Hepatocyte (in vitro differentiated cells): ENCODE data around the gene GEMIN2. TPM values are rescaled to one million over a fixed set of nuclear protein-coding genes. Genes with fewer than 3 reads are reported as not detected.
A peak's percentile ranks its signal among the peaks of the same experiment; 100 is the strongest.
"Not testable (repeated sequence)": the region's sequence is repeated elsewhere in the genome, so short reads cannot be mapped to it uniquely, and the experiment has no call there.

Experiments
- DNase-seq: peaks from one replicate; pipeline ENCODE4 v3.0.0-alpha.2; 2016; ENCODE audit warnings: low spot score
- H2AFZ ChIP-seq: fragments of 200-600 bp; sonication (generic); 2 replicates; pipeline ENCODE4 v1.6.0; 2016; ENCODE audit warnings: antibody characterized with exemption, mild to moderate bottlenecking
- H3K27ac ChIP-seq: fragments of 200-600 bp; sonication (generic); 2 replicates; pipeline ENCODE4 v1.5.1; 2016; ENCODE audit warnings: mild to moderate bottlenecking
- H3K27me3 ChIP-seq: fragments of 200-600 bp; sonication (generic); 2 replicates; pipeline ENCODE4 v1.6.1; 2016
- H3K36me3 ChIP-seq: fragments of 200-600 bp; sonication (generic); replicated peaks from 2 replicates; pipeline ENCODE4 v1.5.1; 2016; ENCODE audit warnings: low read depth; ENCODE audit not compliant: insufficient read depth
- H3K4me1 ChIP-seq: fragments of 200-600 bp; sonication (generic); 2 replicates; pipeline ENCODE4 v1.5.1; 2016; ENCODE audit warnings: mild to moderate bottlenecking, moderate library complexity; ENCODE audit not compliant: insufficient read depth
- H3K4me2 ChIP-seq: fragments of 200-600 bp; sonication (generic); 2 replicates; pipeline ENCODE4 v1.6.0; 2016
- H3K4me3 ChIP-seq: fragments of 200-600 bp; sonication (generic); 2 replicates; pipeline ENCODE4 v1.5.1; 2016; ENCODE audit warnings: mild to moderate bottlenecking
- H3K79me2 ChIP-seq: fragments of 200-600 bp; sonication (generic); 2 replicates; pipeline ENCODE4 v1.6.0; 2017; ENCODE audit warnings: mild to moderate bottlenecking
- H3K9me2 ChIP-seq: fragments of 200-600 bp; sonication (generic); replicated peaks from 2 replicates; pipeline ENCODE4 v1.6.0; 2017; ENCODE audit warnings: mild to moderate bottlenecking; ENCODE audit not compliant: insufficient read depth
- H3K9me3 ChIP-seq: fragments of 200-600 bp; sonication (generic); 2 replicates; pipeline ENCODE4 v1.5.1; 2016; ENCODE audit warnings: low read depth, mild to moderate bottlenecking
- H4K20me1 ChIP-seq: fragments of 200-600 bp; sonication (generic); 2 replicates; pipeline ENCODE4 v1.6.0; 2016; ENCODE audit warnings: mild to moderate bottlenecking; ENCODE audit not compliant: insufficient read depth, poor library complexity, severe bottlenecking
- EZH2 ChIP-seq: fragments of 200-600 bp; sonication (generic); IDR thresholded peaks from 2 replicates; pipeline ENCODE4 v1.6.1; 2016; ENCODE audit warnings: antibody characterized with exemption, mild to moderate bottlenecking, borderline replicate concordance
- EZH2phosphoT487 ChIP-seq: fragments of 200-600 bp; sonication (generic); IDR thresholded peaks from one replicate; pipeline ENCODE4 v1.6.1; 2018; ENCODE audit warnings: antibody characterized with exemption, mild to moderate bottlenecking, low read depth, moderate library complexity; ENCODE audit not compliant: unreplicated experiment, severe bottlenecking
- WGBS: methylation state at CpG from one replicate; pipeline ENCODE4 v1.1.6; 2016; ENCODE audit warnings: low lambda C conversion rate; ENCODE audit errors: missing lambda C conversion rate; 5-methylcytosine and 5-hydroxymethylcytosine counted together
- polyA plus RNA-seq: library from polyadenylated mRNA; unstranded; fragments of >200 nt; fragmentation: Nextera tagmentation; extraction: Ambion mirVana; gene quantifications from 2 replicates; pipeline ENCODE4 v1.2.1, GENCODE V29; 2016
- total RNA-seq: library from RNA; depleted of rRNA; stranded (reverse); fragments of >200 nt; gene quantifications from 2 replicates; pipeline ENCODE4 v1.2.3, GENCODE V29; 2014
- TF ChIP-seq, protein P1 (sequence below): fragments of 200-600 bp; sonication (generic); IDR thresholded peaks from 2 replicates; pipeline ENCODE4 v1.5.1; 2016; ENCODE audit warnings: antibody characterized with exemption, mild to moderate bottlenecking; ENCODE audit not compliant: poor library complexity

Gene GEMIN2
- total and polyA plus RNA-seq, 2 experiments from 2014 or later = 12.4 to 28.3 TPM

DNA sequence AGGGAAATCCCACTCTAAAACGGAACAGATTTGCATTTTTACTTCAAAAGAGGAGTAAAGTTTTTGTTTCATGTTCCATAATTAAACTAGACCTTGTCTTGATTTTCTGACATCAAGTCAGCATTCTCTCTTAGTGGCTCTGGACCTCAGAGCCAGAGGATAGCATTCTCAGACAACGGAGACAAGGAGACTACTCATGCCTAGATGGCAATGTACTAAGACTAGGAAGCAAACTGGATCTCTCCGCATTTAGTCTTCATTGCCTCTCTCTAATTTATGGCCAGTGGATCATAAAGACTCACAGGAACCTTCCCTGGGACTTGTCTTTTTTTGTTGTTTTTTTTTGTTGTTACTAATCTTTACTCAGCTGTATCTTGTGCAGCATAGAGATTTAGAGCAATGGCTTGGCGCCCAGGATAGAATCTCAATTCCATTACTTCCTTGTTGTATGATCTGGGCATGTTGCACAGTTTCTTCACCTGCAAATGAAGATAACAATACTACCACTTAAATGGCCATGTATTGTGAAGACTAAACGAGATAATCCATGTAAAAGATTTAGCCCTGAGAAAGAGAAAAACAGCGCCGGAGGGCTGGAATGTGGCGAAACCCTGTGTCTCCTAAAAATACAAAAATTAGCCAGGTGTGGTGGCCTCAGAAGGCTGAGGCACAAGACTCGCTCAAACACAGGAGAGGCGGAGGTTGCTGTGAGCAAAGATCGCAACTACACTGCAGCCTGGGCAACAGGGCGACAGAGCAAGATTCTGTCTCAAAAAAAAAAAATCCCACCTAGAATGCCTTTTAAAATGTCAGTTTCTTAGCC is 4.0 kb upstream of the GEMIN2 start:
- Histone ChIP-seq H3K4me1 (peaks cover 2% of the 10 kb centered on the region), H2AFZ (no peak overlapping the region), H3K79me2 (peaks cover 3% of the 10 kb centered on the region), H3K27me3 (no peaks in the 10 kb centered on the region), H3K4me3 (no peak overlapping the region), H3K27ac (no peak overlapping the region), H4K20me1 (no peaks in the 10 kb centered on the region), H3K9me2 (no peaks in the 10 kb centered on the region), H3K36me3 (no peaks in the 10 kb centered on the region), H3K4me2 (no peak overlapping the region), H3K9me3 (no peaks in the 10 kb centered on the region)
- no peak for TF ChIP-seq EZH2
- TF ChIP-seq EZH2phosphoT487 = no peak
- TF ChIP-seq, protein P1, sequence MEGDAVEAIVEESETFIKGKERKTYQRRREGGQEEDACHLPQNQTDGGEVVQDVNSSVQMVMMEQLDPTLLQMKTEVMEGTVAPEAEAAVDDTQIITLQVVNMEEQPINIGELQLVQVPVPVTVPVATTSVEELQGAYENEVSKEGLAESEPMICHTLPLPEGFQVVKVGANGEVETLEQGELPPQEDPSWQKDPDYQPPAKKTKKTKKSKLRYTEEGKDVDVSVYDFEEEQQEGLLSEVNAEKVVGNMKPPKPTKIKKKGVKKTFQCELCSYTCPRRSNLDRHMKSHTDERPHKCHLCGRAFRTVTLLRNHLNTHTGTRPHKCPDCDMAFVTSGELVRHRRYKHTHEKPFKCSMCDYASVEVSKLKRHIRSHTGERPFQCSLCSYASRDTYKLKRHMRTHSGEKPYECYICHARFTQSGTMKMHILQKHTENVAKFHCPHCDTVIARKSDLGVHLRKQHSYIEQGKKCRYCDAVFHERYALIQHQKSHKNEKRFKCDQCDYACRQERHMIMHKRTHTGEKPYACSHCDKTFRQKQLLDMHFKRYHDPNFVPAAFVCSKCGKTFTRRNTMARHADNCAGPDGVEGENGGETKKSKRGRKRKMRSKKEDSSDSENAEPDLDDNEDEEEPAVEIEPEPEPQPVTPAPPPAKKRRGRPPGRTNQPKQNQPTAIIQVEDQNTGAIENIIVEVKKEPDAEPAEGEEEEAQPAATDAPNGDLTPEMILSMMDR = no peak
- DNase-seq = no peak
- WGBS = 88% methylated on average over 12 of the region's 12 CpGs

DNA sequence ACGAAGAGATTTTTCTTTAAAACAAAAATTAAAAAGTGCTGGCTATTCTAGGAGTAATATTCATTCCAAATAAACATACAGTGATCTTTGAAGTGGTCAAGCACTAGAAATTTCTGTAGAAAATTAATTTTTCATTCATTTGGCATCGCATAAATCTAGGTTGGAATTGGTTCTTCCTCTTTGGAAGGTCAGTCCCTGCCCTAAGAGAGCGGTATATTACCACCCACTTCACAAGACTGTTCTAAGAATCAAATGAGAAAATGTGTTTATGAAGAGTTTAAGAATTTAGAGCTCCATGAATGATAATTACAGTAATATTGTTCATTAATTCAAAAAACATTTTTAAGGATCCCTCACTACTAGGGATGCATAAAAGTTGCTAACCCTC is 444 bp upstream of the GEMIN2 start:
- H3K79me2 ChIP-seq = peaks cover 10% of the 10 kb centered on the region
- 86% methylated on average over 3 of the region's 3 CpGs for WGBS
- H3K27me3 ChIP-seq = no peaks in the 10 kb centered on the region
- H3K27ac ChIP-seq = peak overlapping the region; percentile 27
- DNase-seq = no peak
- peaks cover 3% of the 10 kb centered on the region for H3K4me1 ChIP-seq
- peak overlapping the region; percentile 0 for H3K4me3 ChIP-seq
- H3K4me2 ChIP-seq = peak overlapping the region; percentile 70
- no peaks in the 10 kb centered on the region for H3K36me3 ChIP-seq
- no peaks in the 10 kb centered on the region for H3K9me3 ChIP-seq
- H2AFZ ChIP-seq = peak overlapping the region; percentile 72
- H3K9me2 ChIP-seq = no peaks in the 10 kb centered on the region
- TF ChIP-seq EZH2phosphoT487 (no peak), EZH2 (no peak)
- TF ChIP-seq, protein P1 = no peak
- no peaks in the 10 kb centered on the region for H4K20me1 ChIP-seq

DNA sequence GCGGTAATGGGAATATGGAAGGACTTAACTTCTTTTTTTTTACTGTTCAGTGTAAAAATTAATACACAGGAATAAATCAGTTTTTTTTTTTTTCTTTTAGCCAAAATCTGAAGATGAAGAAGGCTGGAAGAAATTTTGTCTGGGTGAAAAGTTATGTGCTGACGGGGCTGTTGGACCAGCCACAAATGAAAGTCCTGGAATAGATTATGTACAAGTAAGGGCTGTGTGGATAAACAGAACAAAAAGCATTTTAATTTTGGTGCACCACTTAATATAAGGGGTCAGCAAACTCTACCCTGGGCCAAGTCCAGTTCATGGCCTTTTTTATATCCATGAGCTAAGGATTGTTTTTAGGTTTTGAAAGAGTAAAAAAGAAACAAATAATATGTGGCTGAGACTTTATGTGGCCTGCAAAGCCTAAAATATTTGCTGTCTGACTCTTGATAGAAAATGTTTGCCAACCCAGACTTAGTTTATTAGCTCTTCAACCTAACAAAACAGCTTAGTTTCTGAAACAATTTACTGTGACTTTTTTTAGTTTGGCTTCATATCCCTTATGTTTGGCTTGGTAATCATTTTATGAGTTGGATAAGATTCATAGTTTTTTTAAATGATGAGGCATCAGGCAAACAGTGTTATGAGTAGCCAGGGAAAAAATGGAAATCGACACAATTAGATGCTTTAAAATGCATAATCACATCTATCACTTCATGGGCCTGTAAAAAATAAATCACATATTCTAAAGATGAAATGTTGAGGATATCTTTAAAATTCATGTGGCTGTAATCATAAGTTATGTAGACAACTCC is 8.4 kb downstream of the GEMIN2 start:
- Histone ChIP-seq H3K4me1 (no peaks in the 10 kb centered on the region), H3K79me2 (no peaks in the 10 kb centered on the region), H3K9me2 (no peaks in the 10 kb centered on the region), H2AFZ (no peak overlapping the region), H3K4me3 (no peak overlapping the region), H3K27ac (no peak overlapping the region), H3K4me2 (no peak overlapping the region), H3K9me3 (no peaks in the 10 kb centered on the region), H3K36me3 (no peaks in the 10 kb centered on the region), H3K27me3 (no peaks in the 10 kb centered on the region), H4K20me1 (no peaks in the 10 kb centered on the region)
- DNase-seq = no peak
- no peak for TF ChIP-seq EZH2
- TF ChIP-seq, protein P1 = no peak
- TF ChIP-seq EZH2phosphoT487 = no peak
- WGBS = 94% methylated on average over 3 of the region's 3 CpGs

DNA sequence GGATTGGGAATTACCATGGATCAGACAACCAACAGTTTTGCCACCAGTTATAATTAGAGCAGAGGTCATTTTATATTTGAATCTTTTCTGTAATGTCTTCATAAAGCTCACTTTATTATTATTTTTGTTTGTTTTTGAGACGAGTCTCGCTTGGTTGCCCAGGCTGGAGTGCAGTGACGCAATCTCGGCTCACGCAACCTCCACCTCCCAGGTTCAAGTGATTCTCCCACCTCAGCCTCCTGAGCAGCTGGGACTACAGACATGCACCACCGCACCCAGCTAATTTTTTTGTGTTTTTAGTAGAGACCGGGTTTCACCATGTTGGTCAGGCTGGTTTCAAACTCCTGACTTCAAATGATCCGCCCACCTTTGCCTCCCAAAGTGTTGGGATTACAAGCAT is 23.7 kb downstream of the GEMIN2 start:
- H3K4me1 ChIP-seq, H3K27me3 ChIP-seq, H3K4me3 ChIP-seq, H3K36me3 ChIP-seq, H3K9me2 ChIP-seq, H3K9me3 ChIP-seq, H3K27ac ChIP-seq, DNase-seq, H4K20me1 ChIP-seq, H3K79me2 ChIP-seq, H3K4me2 ChIP-seq, H2AFZ ChIP-seq: not testable (repeated sequence)
- WGBS = 95% methylated on average over 8 of the region's 8 CpGs
